ENCODE data around the gene DNAJB14.

DNA sequence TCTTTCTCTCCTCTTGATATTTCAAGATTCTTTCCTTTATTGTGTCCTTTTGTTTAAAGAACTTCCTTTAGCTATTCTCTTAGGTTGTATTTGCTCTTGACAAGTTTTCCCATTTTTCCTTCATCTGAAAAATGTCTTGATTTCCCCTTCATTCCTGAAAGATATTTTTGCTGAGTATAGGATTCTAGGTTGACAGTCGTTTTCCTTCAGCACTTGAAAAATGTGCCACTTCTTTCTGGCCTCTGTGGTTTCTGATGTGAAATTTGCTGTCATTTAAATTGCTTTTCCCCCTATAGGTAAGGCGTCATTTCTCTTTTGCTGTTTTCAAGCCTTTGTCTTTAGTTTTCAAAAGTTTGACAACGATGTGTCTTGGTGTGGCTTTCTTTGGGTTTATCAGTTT, 28.8 kb downstream of the DNAJB14 start:
- TF ChIP-seq ZNF274 (IDR thresholded peaks at IDR 0.05; ENCODE audit: low read depth, low read length) (no peak), YY1 (IDR thresholded peaks at IDR 0.05; ENCODE audit: insufficient read depth, insufficient read length) (no peak)
